CD4-positive, alpha-beta T cell treated with Interferon gamma for 1 hour (primary cell): ENCODE measurements around the gene ZFAND3.

Source experiments
- DNase-seq: peaks from one replicate; pipeline ENCODE4 v3.0.0-alpha.2; 2020

ZFAND3 gene

GRCh38 chr6:37798436-37799262 is 20.9 kb upstream of the ZFAND3 start:
- DNase-seq, result no peak

- DNase-seq, result no peak
Measured at GRCh38 chr6:37799263-37799644, 20.3 kb upstream of the ZFAND3 start.

- no peak for DNase-seq
Measured at GRCh38 chr6:37800703-37801604, 18.6 kb upstream of the ZFAND3 start.

GRCh38 chr6:37801605-37801940 is 18.0 kb upstream of the ZFAND3 start:
- no peak for DNase-seq

GRCh38 chr6:37802810-37803209 is 16.7 kb upstream of the ZFAND3 start:
- DNase-seq, result no peak

GRCh38 chr6:37804586-37804985 is 14.9 kb upstream of the ZFAND3 start:
- no peak for DNase-seq

- DNase-seq, result no peak
Measured at GRCh38 chr6:37806213-37806612, 13.3 kb upstream of the ZFAND3 start.

- DNase-seq, result no peak
Measured at GRCh38 chr6:37807656-37808055, 11.9 kb upstream of the ZFAND3 start.

GRCh38 chr6:37809197-37809543 is 10.4 kb upstream of the ZFAND3 start:
- no peak for DNase-seq

- DNase-seq, result no peak
Measured at GRCh38 chr6:37812841-37813240, 6.7 kb upstream of the ZFAND3 start.

- DNase-seq, result no peak
Measured at GRCh38 chr6:37814374-37814773, 5.2 kb upstream of the ZFAND3 start.

GRCh38 chr6:37816599-37817375 is 2.7 kb upstream of the ZFAND3 start:
- no peak for DNase-seq

- DNase-seq, result peak; percentile 97
Measured at GRCh38 chr6:37818536-37819176, 871 bp upstream of the ZFAND3 start.

- peak; percentile 74 for DNase-seq
Measured at GRCh38 chr6:37819802-37820717, 533 bp downstream of the ZFAND3 start.

GRCh38 chr6:37820718-37821079 is 1.2 kb downstream of the ZFAND3 start:
- DNase-seq, result no peak

GRCh38 chr6:37821446-37821845 is 1.9 kb downstream of the ZFAND3 start:
- no peak for DNase-seq

GRCh38 chr6:37822851-37823682 is 3.5 kb downstream of the ZFAND3 start:
- peak; percentile 4 for DNase-seq

GRCh38 chr6:37824170-37824569 is 4.6 kb downstream of the ZFAND3 start:
- no peak for DNase-seq

GRCh38 chr6:37826188-37826587 is 6.7 kb downstream of the ZFAND3 start:
- DNase-seq, result no peak

GRCh38 chr6:37826993-37827392 is 7.5 kb downstream of the ZFAND3 start:
- DNase-seq, result no peak
